ENCODE results near the gene STAU1.
"Not testable (repeated sequence)": the region's sequence is repeated elsewhere in the genome, so short reads cannot be mapped to it uniquely, and the experiment has no call there.

Gene STAU1

GRCh38 chr20:49112596-49113274, 75.4 kb downstream of the STAU1 start:
- ChIA-PET POLR2A (no interaction called here), CTCF (interaction anchor here (0.7 kb wide), 1 partner anchor 13 kb away, joined by 3 read pairs; no protein-coding TSS in a partner anchor)
- TF ChIP-seq LEF1 (IDR thresholded peaks at IDR 0.05; ENCODE audit: borderline replicate concordance) (no peak), CTBP1 (IDR thresholded peaks at IDR 0.05; ENCODE audit: borderline replicate concordance) (no peak)
- DNase-seq (ENCODE audit: extremely low spot score) = no peak

GRCh38 chr20:49110767-49111694, 77.1 kb downstream of the STAU1 start:
- DNase-seq (ENCODE audit: extremely low spot score) = no peak
- ChIA-PET CTCF (no interaction called here), POLR2A (no interaction called here)
- TF ChIP-seq NFRKB (IDR thresholded peaks at IDR 0.05) (no peak), LEF1 (IDR thresholded peaks at IDR 0.05; ENCODE audit: borderline replicate concordance) (no peak), FOXA1 (IDR thresholded peaks at IDR 0.05) (no peak), ARNT (IDR thresholded peaks at IDR 0.05) (no peak)

- ChIA-PET POLR2A (no interaction called here), CTCF (interaction anchor here (1.1 kb wide), 1 partner anchor 873 kb away, joined by 4 read pairs; no protein-coding TSS in a partner anchor)
These were observed 81.8 kb downstream of the STAU1 start for GRCh38 chr20:49106328-49106727.

GRCh38 chr20:49104979-49105547, 83.1 kb downstream of the STAU1 start:
- POLR2A ChIA-PET; CTCF ChIA-PET; DNase-seq (ENCODE audit: extremely low spot score): not testable (repeated sequence)

More at GRCh38 chr20:49106328-49106727, 81.8 kb downstream of the STAU1 start:
- TF ChIP-seq FOXK2 (IDR thresholded peaks at IDR 0.05) (no peak), TARDBP (IDR thresholded peaks at IDR 0.05) (no peak), NFRKB (IDR thresholded peaks at IDR 0.05) (no peak), HDGF (IDR thresholded peaks at IDR 0.05; ENCODE audit: borderline replicate concordance) (no peak), PKNOX1 (IDR thresholded peaks at IDR 0.05) (no peak), FOXM1 (IDR thresholded peaks at IDR 0.05; ENCODE audit: borderline replicate concordance) (no peak), FOXA1 (IDR thresholded peaks at IDR 0.05) (no peak), ZNF384 (IDR thresholded peaks at IDR 0.05) (no peak), ELF4 (IDR thresholded peaks at IDR 0.05) (no peak), SUZ12 (IDR thresholded peaks at IDR 0.05) (no peak), LEF1 (IDR thresholded peaks at IDR 0.05; ENCODE audit: borderline replicate concordance) (no peak), SP1 (IDR thresholded peaks at IDR 0.05) (no peak), BHLHE40 (IDR thresholded peaks at IDR 0.05; ENCODE audit: borderline replicate concordance) (no peak), ARNT (IDR thresholded peaks at IDR 0.05) (no peak), CTBP1 (IDR thresholded peaks at IDR 0.05; ENCODE audit: borderline replicate concordance) (no peak), L3MBTL2 (conservative IDR thresholded peaks at IDR 0.05) (no peak)
- DNase-seq (ENCODE audit: extremely low spot score) = no peak

GRCh38 chr20:49104365-49104648, 83.8 kb downstream of the STAU1 start:
- DNase-seq (ENCODE audit: extremely low spot score) = no peak
- TF ChIP-seq SP1 (IDR thresholded peaks at IDR 0.05) = no peak
- TF ChIP-seq ZNF384 (IDR thresholded peaks at IDR 0.05) = no peak
- no peak for TF ChIP-seq BHLHE40 (IDR thresholded peaks at IDR 0.05; ENCODE audit: borderline replicate concordance)
- no peak for TF ChIP-seq HDGF (IDR thresholded peaks at IDR 0.05; ENCODE audit: borderline replicate concordance)
- no peak for TF ChIP-seq SUZ12 (IDR thresholded peaks at IDR 0.05)
- no peak for TF ChIP-seq CTBP1 (IDR thresholded peaks at IDR 0.05; ENCODE audit: borderline replicate concordance)
- no peak for TF ChIP-seq TARDBP (IDR thresholded peaks at IDR 0.05)
- TF ChIP-seq LEF1 (IDR thresholded peaks at IDR 0.05; ENCODE audit: borderline replicate concordance) = no peak
- TF ChIP-seq FOXM1 (IDR thresholded peaks at IDR 0.05; ENCODE audit: borderline replicate concordance) = no peak
- TF ChIP-seq FOXA1 (IDR thresholded peaks at IDR 0.05) = no peak
- no peak for TF ChIP-seq ELF4 (IDR thresholded peaks at IDR 0.05)
- no peak for TF ChIP-seq NFRKB (IDR thresholded peaks at IDR 0.05)
- TF ChIP-seq PKNOX1 (IDR thresholded peaks at IDR 0.05) = no peak
- TF ChIP-seq L3MBTL2 (conservative IDR thresholded peaks at IDR 0.05) = no peak
- TF ChIP-seq ARNT (IDR thresholded peaks at IDR 0.05) = no peak
- no peak for TF ChIP-seq FOXK2 (IDR thresholded peaks at IDR 0.05)
- POLR2A ChIA-PET = interaction anchor here (1.4 kb wide), 1 partner anchor 115 kb away, joined by 4 read pairs; the partner anchor contains the start of gene DDX27
- CTCF ChIA-PET = no interaction called here

- ChIA-PET CTCF (no interaction called here), POLR2A (interaction anchor here (1.4 kb wide), 1 partner anchor 115 kb away, joined by 4 read pairs; the partner anchor contains the start of gene DDX27)
- no peak for DNase-seq (ENCODE audit: extremely low spot score)
- TF ChIP-seq ELF4 (IDR thresholded peaks at IDR 0.05) (no peak), LEF1 (IDR thresholded peaks at IDR 0.05; ENCODE audit: borderline replicate concordance) (no peak), FOXM1 (IDR thresholded peaks at IDR 0.05; ENCODE audit: borderline replicate concordance) (no peak), HDGF (IDR thresholded peaks at IDR 0.05; ENCODE audit: borderline replicate concordance) (no peak), BHLHE40 (IDR thresholded peaks at IDR 0.05; ENCODE audit: borderline replicate concordance) (no peak), SUZ12 (IDR thresholded peaks at IDR 0.05) (no peak), FOXK2 (IDR thresholded peaks at IDR 0.05) (no peak)
These were observed 84.3 kb downstream of the STAU1 start for GRCh38 chr20:49103647-49104364.

All from HEK293T (cell line).